H9 (cell line): ENCODE results near the gene STAT3. TPM values are rescaled to one million over a fixed set of nuclear protein-coding genes. Genes with fewer than 3 reads are reported as not detected.

Experiments used
- DNase-seq: peaks from one replicate; pipeline ENCODE4 v3.0.0-alpha.2; 2017
- H2AFZ ChIP-seq: one replicate; pipeline ENCODE4 v1.6.1; 2013; ENCODE audit warnings: mild to moderate bottlenecking, low read length, control low read depth, moderate library complexity
- H2AK5ac ChIP-seq: 2 replicates; pipeline ENCODE4 v1.6.1; 2013; ENCODE audit warnings: low read length, control low read depth, mixed read lengths; ENCODE audit not compliant: insufficient read length
- H2BK120ac ChIP-seq: one replicate; pipeline ENCODE4 v1.6.1; 2013; ENCODE audit warnings: low read depth, mild to moderate bottlenecking, low read length, control low read depth, inconsistent platforms; ENCODE audit not compliant: poor library complexity, severe bottlenecking
- H2BK12ac ChIP-seq: 2 replicates; pipeline ENCODE4 v1.6.1; 2013; ENCODE audit warnings: low read length, control low read depth, mixed read lengths, low read depth; ENCODE audit not compliant: insufficient read length
- H2BK15ac ChIP-seq: 2 replicates; pipeline ENCODE4 v1.6.1; 2013; ENCODE audit warnings: low read depth, low read length, control low read depth
- H2BK20ac ChIP-seq: one replicate; pipeline ENCODE4 v1.6.1; 2013; ENCODE audit warnings: low read depth, mild to moderate bottlenecking, low read length, control low read depth, inconsistent platforms; ENCODE audit not compliant: poor library complexity, severe bottlenecking
- H2BK5ac ChIP-seq: 2 replicates; pipeline ENCODE4 v1.6.1; 2013; ENCODE audit warnings: low read length, control low read depth, mixed read lengths; ENCODE audit not compliant: insufficient read length
- H3K14ac ChIP-seq: 2 replicates; pipeline ENCODE4 v1.6.1; 2013; ENCODE audit warnings: low read length, control low read depth; ENCODE audit not compliant: insufficient read depth
- H3K18ac ChIP-seq: 2 replicates; pipeline ENCODE4 v1.6.1; 2013; ENCODE audit warnings: low read depth, mild to moderate bottlenecking, mixed read lengths, low read length, control low read depth; ENCODE audit not compliant: insufficient read length
- H3K23ac ChIP-seq: 2 replicates; pipeline ENCODE4 v1.6.1; 2013; ENCODE audit warnings: low read length, control low read depth, mixed read lengths, low read depth; ENCODE audit not compliant: insufficient read length
- H3K23me2 ChIP-seq: 2 replicates; pipeline ENCODE4 v1.6.1; 2013; ENCODE audit warnings: low read depth, mild to moderate bottlenecking, mixed read lengths, low read length, control low read depth; ENCODE audit not compliant: insufficient read length, poor library complexity, severe bottlenecking
- H3K27ac ChIP-seq: 2 replicates; pipeline ENCODE4 v1.5.1; 2013; ENCODE audit warnings: low read length, control low read depth, mixed read lengths, low read depth; ENCODE audit not compliant: insufficient read length
- H3K27me3 ChIP-seq: 2 replicates; pipeline ENCODE4 v1.6.1; 2013; ENCODE audit warnings: low read length, control low read depth, inconsistent platforms; ENCODE audit not compliant: insufficient read depth
- H3K4ac ChIP-seq: 2 replicates; pipeline ENCODE4 v1.6.1; 2013; ENCODE audit warnings: low read depth, mild to moderate bottlenecking, control low read depth, inconsistent platforms, low read length, moderate library complexity
- H3K4me1 ChIP-seq: 2 replicates; pipeline ENCODE4 v1.6.1; 2013; ENCODE audit warnings: low read length, control low read depth, inconsistent platforms; ENCODE audit not compliant: insufficient read depth
- H3K4me2 ChIP-seq: 2 replicates; pipeline ENCODE4 v1.6.1; 2013; ENCODE audit warnings: low read length, control low read depth, mixed read lengths; ENCODE audit not compliant: insufficient read length, insufficient read depth
- H3K56ac ChIP-seq: 2 replicates; pipeline ENCODE4 v1.6.1; 2013; ENCODE audit warnings: low read depth, mild to moderate bottlenecking, mixed read lengths, low read length, control low read depth; ENCODE audit not compliant: insufficient read length
- H3K79me1 ChIP-seq: 2 replicates; pipeline ENCODE4 v1.6.1; 2013; ENCODE audit warnings: low read depth, mild to moderate bottlenecking, moderate library complexity, low read length, control low read depth, inconsistent platforms; ENCODE audit not compliant: insufficient read depth, poor library complexity, severe bottlenecking
- H3K79me2 ChIP-seq: 2 replicates; pipeline ENCODE4 v1.6.1; 2013; ENCODE audit warnings: low read length, control low read depth, inconsistent platforms; ENCODE audit not compliant: insufficient read depth
- H3K9ac ChIP-seq: 2 replicates; pipeline ENCODE4 v1.6.1; 2013; ENCODE audit warnings: low read length, control low read depth, mixed read lengths; ENCODE audit not compliant: insufficient read length; ENCODE audit errors: extremely low read depth
- H3K9me3 ChIP-seq: one replicate; pipeline ENCODE4 v1.6.1; 2013; ENCODE audit warnings: low read depth, low read length, inconsistent platforms; ENCODE audit not compliant: control insufficient read depth
- H3T11ph ChIP-seq: one replicate; pipeline ENCODE4 v1.6.1; 2013; ENCODE audit warnings: mild to moderate bottlenecking, low read length, control low read depth, inconsistent platforms
- H4K20me1 ChIP-seq: one replicate; pipeline ENCODE4 v1.6.1; 2013; ENCODE audit not compliant: control insufficient read depth, insufficient read length, insufficient read depth
- H4K5ac ChIP-seq: 2 replicates; pipeline ENCODE4 v1.6.1; 2013; ENCODE audit warnings: low read depth, mild to moderate bottlenecking, mixed read lengths, low read length, control low read depth; ENCODE audit not compliant: insufficient read length
- H4K8ac ChIP-seq: replicated peaks from 2 replicates; pipeline ENCODE4 v1.6.1; 2013; ENCODE audit warnings: low read length, control low read depth, mixed read lengths, low read depth; ENCODE audit not compliant: insufficient read length
- H4K91ac ChIP-seq: 2 replicates; pipeline ENCODE4 v1.6.1; 2013; ENCODE audit warnings: low read depth, mild to moderate bottlenecking, moderate library complexity, mixed read lengths, low read length, control low read depth; ENCODE audit not compliant: insufficient read length
- H3K27ac Mint-ChIP-seq, 3 experiments: 2 replicates in 2 of 3; 3 replicates in 1 of 3; pipeline ENCODE4 v1.8.0; 2020 to 2021; ENCODE audit warnings: mixed read lengths in 3 of 3, mild to moderate bottlenecking in 1 of 3, moderate library complexity in 1 of 3
- H3K27me3 Mint-ChIP-seq: 2 replicates; pipeline ENCODE4 v1.8.0; 2021; ENCODE audit warnings: low read depth, mild to moderate bottlenecking, moderate library complexity, mixed read lengths
- H3K36me3 Mint-ChIP-seq, 3 experiments: 2 replicates in 2 of 3; 3 replicates in 1 of 3; pipeline ENCODE4 v1.8.0; 2020 to 2021; ENCODE audit warnings: low read depth in 3 of 3, mixed read lengths in 3 of 3; ENCODE audit not compliant: insufficient read depth in 1 of 3
- H3K4me1 Mint-ChIP-seq, 2 experiments: 2 replicates each; pipeline ENCODE4 v1.8.0; 2020; ENCODE audit warnings: mixed read lengths in 2 of 2
- H3K4me3 Mint-ChIP-seq, 2 experiments: 2 replicates in 1 of 2; 3 replicates in 1 of 2; pipeline ENCODE4 v1.8.0; 2020 to 2021; ENCODE audit warnings: mild to moderate bottlenecking in 2 of 2, mixed read lengths in 2 of 2, moderate library complexity in 1 of 2
- H3K9me3 Mint-ChIP-seq, 2 experiments: 2 replicates in 1 of 2; 3 replicates in 1 of 2; pipeline ENCODE4 v1.8.0; 2020; ENCODE audit warnings: mild to moderate bottlenecking in 2 of 2, mixed read lengths in 2 of 2, moderate library complexity in 1 of 2
- CTCF ChIP-seq: fragments of 200-600 bp; sonication (generic); conservative IDR thresholded peaks from 3 replicates; pipeline ENCODE4 v1.8.0; 2021; ENCODE audit warnings: antibody characterized with exemption, mild to moderate bottlenecking
- WGBS: extraction: QIAGEN DNeasy Blood & Tissue Kit; methylation state at CpG from one replicate; pipeline ENCODE4 v1.1.7; 2013; ENCODE audit warnings: missing lambda C conversion rate, low lambda C conversion rate, mixed read lengths; ENCODE audit not compliant: insufficient read length; ENCODE audit errors: extremely low coverage; 5-methylcytosine and 5-hydroxymethylcytosine counted together
- total RNA-seq: library from RNA; stranded (reverse); gene quantifications from 2 replicates; pipeline ENCODE4 v1.2.1, GENCODE V29; 2021

STAT3 gene
- total RNA-seq, 1 experiment from 2014 or later = 83.2 TPM

- Mint-ChIP-seq H3K27me3 (peaks cover 7% of the 10 kb centered on the region), H3K27ac (peak overlapping the region in 1 of 3 experiments; percentile 91; a peak in 1 of 7 replicates), H3K4me1 (peaks cover 38 to 41% of the 10 kb centered on the region in 2 experiments), H3K4me3 (peak overlapping the region in 1 of 2 experiments; percentile 61; a peak in 2 of 5 replicates), H3K36me3 (peaks cover 16 to 36% (median 20%) of the 10 kb centered on the region in 3 experiments), H3K9me3 (no peaks in the 10 kb centered on the region)
- no peak overlapping the region for H2BK120ac ChIP-seq
- no peak overlapping the region for H3K4ac ChIP-seq
- H2AK5ac ChIP-seq = no peak overlapping the region
- no peaks in the 10 kb centered on the region for H4K20me1 ChIP-seq
- H3K4me2 ChIP-seq = peak overlapping the region; percentile 17
- H2AFZ ChIP-seq = no peak overlapping the region
- H2BK15ac ChIP-seq = no peak overlapping the region
- no peak overlapping the region for H3T11ph ChIP-seq
- H3K79me2 ChIP-seq = no peaks in the 10 kb centered on the region
- no peaks in the 10 kb centered on the region for H3K9me3 ChIP-seq
- H3K14ac ChIP-seq = no peak overlapping the region
- peaks cover 2% of the 10 kb centered on the region; the same call in 1 of the 2 replicates for H3K4me1 ChIP-seq
- H3K27ac ChIP-seq = no peak overlapping the region
- DNase-seq = no peak
- no peaks in the 10 kb centered on the region for H3K27me3 ChIP-seq
- H3K18ac ChIP-seq = no peak overlapping the region
- H4K8ac ChIP-seq = no peak overlapping the region
- no peaks in the 10 kb centered on the region for H3K79me1 ChIP-seq
- no peak overlapping the region for H4K91ac ChIP-seq
- H2BK20ac ChIP-seq = no peak overlapping the region
- H3K23ac ChIP-seq = no peak overlapping the region
- H3K23me2 ChIP-seq = no peaks in the 10 kb centered on the region
- H3K9ac ChIP-seq = no peak overlapping the region
- no peak overlapping the region for H4K5ac ChIP-seq
- WGBS = no CpG with 5 or more reads among the region's 5 CpGs
- TF ChIP-seq CTCF = no peak
- no peak overlapping the region for H2BK12ac ChIP-seq
- H2BK5ac ChIP-seq = no peak overlapping the region
- H3K56ac ChIP-seq = no peak overlapping the region
These were observed 76.3 kb downstream of the STAT3 start for GRCh38 chr17:42312035-42312284.
